ENCODE data around the gene COL27A1. TPM values are rescaled to one million over a fixed set of nuclear protein-coding genes. Genes with fewer than 3 reads are reported as not detected.

Gene COL27A1
- polyA plus RNA-seq, 1 donor (not counting 4 experiments of a cell fraction or from before 2014, with no cell fraction given): 14.0 TPM

- Histone ChIP-seq H3K36me3 (ENCODE audit: control insufficient read depth in 2 of 2, extremely low read depth in 1 of 2, insufficient read depth in 2 of 2, low read length in 2 of 2) (peaks cover 11 to 32% of the 10 kb centered on the region in 2 experiments), H3K9me1 (ENCODE audit: control insufficient read depth, extremely low read depth, insufficient read depth, low read length) (no peaks in the 10 kb centered on the region), H3K4me3 (ENCODE audit: control insufficient read depth in 2 of 3, extremely low read depth in 1 of 3, insufficient read depth in 2 of 3, low read depth in 1 of 3, low read length in 3 of 3) (no peak overlapping the region), H3K9ac (ENCODE audit: control insufficient read depth, extremely low read depth, insufficient read depth, low read length) (no peak overlapping the region), H3K27me3 (ENCODE audit: control insufficient read depth, extremely low read depth, insufficient read depth, low read length) (no peaks in the 10 kb centered on the region), H3K27ac (ENCODE audit: control insufficient read depth, insufficient read depth, low read length) (no peak overlapping the region), H3K79me2 (ENCODE audit: control insufficient read depth, insufficient read depth, low read length) (no peaks in the 10 kb centered on the region), H3K4me2 (ENCODE audit: control insufficient read depth, extremely low read depth, insufficient read depth, low read depth, low read length) (no peak overlapping the region), H3K9me3 (ENCODE audit: control insufficient read depth, low read depth, low read length) (no peaks in the 10 kb centered on the region), H4K20me1 (ENCODE audit: control insufficient read depth, extremely low read depth, insufficient read depth, low read length) (no peaks in the 10 kb centered on the region), H3K4me1 (ENCODE audit: control insufficient read depth, extremely low read depth, insufficient read depth, low read length) (peaks cover 23% of the 10 kb centered on the region), H2AFZ (ENCODE audit: control insufficient read depth, low read length) (no peak overlapping the region)
- dilution Hi-C loops (cut with MboI; ENCODE audit: extremely low pct_ligation_motif_present, low sequenced_read_pairs): no loop called here
- DNase-seq (ENCODE audit: low read depth, low spot score) (no peak), FAIRE-seq (no peak)
- TF ChIP-seq CTCF (optimal IDR thresholded peaks at IDR 0.05 in 1 of 3, IDR thresholded peaks at IDR 0.05 in 1 of 3, conservative IDR thresholded peaks at IDR 0.05 in 1 of 3; ENCODE audit: extremely low read depth in 1 of 3, insufficient read depth in 2 of 3, low read length in 3 of 3) (no peak), EZH2 (IDR thresholded peaks at IDR 0.05; ENCODE audit: low read length) (no peak)
Measured at GRCh38 chr9:114291886-114292590, 136.7 kb downstream of the COL27A1 start.

GRCh38 chr9:114294664-114295063 is 139.3 kb downstream of the COL27A1 start:
- no peaks in the 10 kb centered on the region for H3K79me2 ChIP-seq (ENCODE audit: control insufficient read depth, insufficient read depth, low read length)
- H3K9me3 ChIP-seq (ENCODE audit: control insufficient read depth, low read depth, low read length): no peaks in the 10 kb centered on the region
- DNase-seq (ENCODE audit: low read depth, low spot score) (no peak), FAIRE-seq (no peak)
- no peaks in the 10 kb centered on the region for H3K4me1 ChIP-seq (ENCODE audit: control insufficient read depth, extremely low read depth, insufficient read depth, low read length)
- no peak overlapping the region for H2AFZ ChIP-seq (ENCODE audit: control insufficient read depth, low read length)
- H3K36me3 ChIP-seq (ENCODE audit: control insufficient read depth in 2 of 2, extremely low read depth in 1 of 2, insufficient read depth in 2 of 2, low read length in 2 of 2): peaks cover 19 to 41% of the 10 kb centered on the region in 2 experiments
- no peak overlapping the region for H3K4me3 ChIP-seq (ENCODE audit: control insufficient read depth in 2 of 3, extremely low read depth in 1 of 3, insufficient read depth in 2 of 3, low read depth in 1 of 3, low read length in 3 of 3)
- TF ChIP-seq CTCF (optimal IDR thresholded peaks at IDR 0.05 in 1 of 3, IDR thresholded peaks at IDR 0.05 in 1 of 3, conservative IDR thresholded peaks at IDR 0.05 in 1 of 3; ENCODE audit: extremely low read depth in 1 of 3, insufficient read depth in 2 of 3, low read length in 3 of 3): no peak
- TF ChIP-seq EZH2 (IDR thresholded peaks at IDR 0.05; ENCODE audit: low read length): no peak
- H3K4me2 ChIP-seq (ENCODE audit: control insufficient read depth, extremely low read depth, insufficient read depth, low read depth, low read length): no peak overlapping the region
- H3K9ac ChIP-seq (ENCODE audit: control insufficient read depth, extremely low read depth, insufficient read depth, low read length): no peak overlapping the region
- no peaks in the 10 kb centered on the region for H3K9me1 ChIP-seq (ENCODE audit: control insufficient read depth, extremely low read depth, insufficient read depth, low read length)
- no peaks in the 10 kb centered on the region for H4K20me1 ChIP-seq (ENCODE audit: control insufficient read depth, extremely low read depth, insufficient read depth, low read length)
- no peaks in the 10 kb centered on the region for H3K27me3 ChIP-seq (ENCODE audit: control insufficient read depth, extremely low read depth, insufficient read depth, low read length)
- no peak overlapping the region for H3K27ac ChIP-seq (ENCODE audit: control insufficient read depth, insufficient read depth, low read length)
- dilution Hi-C loops (cut with MboI; ENCODE audit: extremely low pct_ligation_motif_present, low sequenced_read_pairs): no loop called here

All from keratinocyte (primary cell).